GM18526 (cell line): ENCODE results near the gene ARL8A.

Source experiments
- POLR2A ChIP-seq: IDR thresholded peaks from 3 replicates; pipeline ENCODE4 v1.6.1; 2011; ENCODE audit not compliant: insufficient read length; ENCODE audit errors: extremely low read depth

The ARL8A gene

GRCh38 chr1:202151045-202151444 is 6.5 kb upstream of the ARL8A start:
- TF ChIP-seq POLR2A: no peak

GRCh38 chr1:202150602-202151001 is 6.1 kb upstream of the ARL8A start:
- TF ChIP-seq POLR2A: no peak

- no peak for TF ChIP-seq POLR2A
Measured at GRCh38 chr1:202150187-202150586, 5.7 kb upstream of the ARL8A start.

GRCh38 chr1:202149566-202149965 is 5.0 kb upstream of the ARL8A start:
- TF ChIP-seq POLR2A: no peak

GRCh38 chr1:202148391-202148790 is 3.9 kb upstream of the ARL8A start:
- TF ChIP-seq POLR2A: no peak

GRCh38 chr1:202146993-202147392 is 2.5 kb upstream of the ARL8A start:
- no peak for TF ChIP-seq POLR2A

GRCh38 chr1:202146279-202146678 is 1.7 kb upstream of the ARL8A start:
- no peak for TF ChIP-seq POLR2A

- TF ChIP-seq POLR2A: no peak
Measured at GRCh38 chr1:202145068-202145743, 669 bp upstream of the ARL8A start.

GRCh38 chr1:202143768-202144401 is 652 bp downstream of the ARL8A start:
- TF ChIP-seq POLR2A: peak; percentile 38

GRCh38 chr1:202143011-202143767 is 1.3 kb downstream of the ARL8A start:
- TF ChIP-seq POLR2A: no peak

- TF ChIP-seq POLR2A: no peak
Measured at GRCh38 chr1:202140833-202141232, 3.7 kb downstream of the ARL8A start.

GRCh38 chr1:202135221-202135721 is 9.3 kb downstream of the ARL8A start:
- TF ChIP-seq POLR2A: no peak

- TF ChIP-seq POLR2A: no peak
Measured at GRCh38 chr1:202134645-202135172, 9.8 kb downstream of the ARL8A start.

- TF ChIP-seq POLR2A: no peak
Measured at GRCh38 chr1:202133989-202134388, 10.5 kb downstream of the ARL8A start.

GRCh38 chr1:202133496-202133895 is 11.0 kb downstream of the ARL8A start:
- no peak for TF ChIP-seq POLR2A

GRCh38 chr1:202133001-202133400 is 11.5 kb downstream of the ARL8A start:
- TF ChIP-seq POLR2A: no peak
